HEK293 (cell line): ENCODE measurements around the gene R3HDM2.

Experiments
- CTCF ChIA-PET: fragments of 350-600 bp; formaldehyde crosslinking; extraction: SDS; loops from one replicate; lab custom pipeline; 2021; ENCODE audit warnings: antibody characterized with exemption; lab: Yijun Ruan, JAX
- POLR2A ChIA-PET: fragments of 300-600 bp; formaldehyde crosslinking; extraction: SDS; loops from one replicate; lab custom pipeline; 2020; ENCODE audit warnings: antibody characterized with exemption, inconsistent platforms; lab: Yijun Ruan, JAX
- H3K27ac ChIP-seq: fragments of 200-500 bp; sonication (Bioruptor generic); 2 replicates; pipeline ENCODE4 v1.5.1; 2014; ENCODE audit warnings: low read depth, low read length, control low read depth, inconsistent platforms; ENCODE audit errors: extremely low read depth
- H3K36me3 ChIP-seq, 2 experiments: fragments of 200-500 bp in 1 of 2; sonication (Bioruptor generic) in 1 of 2; 1 replicate in 1 of 2; 2 replicates in 1 of 2; pipeline ENCODE4 v1.5.1; 2014 to 2017; ENCODE audit warnings: inconsistent platforms in 2 of 2, low read length in 2 of 2; ENCODE audit not compliant: control insufficient read depth in 2 of 2, insufficient read depth in 1 of 2
- H3K4me1 ChIP-seq: fragments of 200-500 bp; sonication (Bioruptor generic); 2 replicates; pipeline ENCODE4 v1.5.1; 2014; ENCODE audit warnings: mild to moderate bottlenecking, low read length, inconsistent platforms; ENCODE audit not compliant: control insufficient read depth, insufficient read depth
- H3K4me3 ChIP-seq: 2 replicates; pipeline ENCODE4 v1.5.1; 2011; ENCODE audit warnings: low read depth, mild to moderate bottlenecking, control low read depth, low read length, moderate library complexity
- H3K9me3 ChIP-seq: fragments of 200-500 bp; sonication (Bioruptor generic); 2 replicates; pipeline ENCODE4 v1.5.1; 2014; ENCODE audit warnings: low read depth, low read length, inconsistent platforms; ENCODE audit not compliant: control insufficient read depth, insufficient read depth
- GLI2 ChIP-seq: fragments of 450-650 bp; formaldehyde crosslinking; IDR thresholded peaks from 2 replicates; pipeline ENCODE4; 2017; ENCODE audit warnings: missing biosample characterization, missing genetic modification characterization, low read depth, borderline replicate concordance
- RBAK ChIP-seq: fragments of 450-650 bp; formaldehyde crosslinking; IDR thresholded peaks from 2 replicates; pipeline ENCODE4 v1.5.1; 2016; ENCODE audit warnings: missing biosample characterization, missing genetic modification characterization
- REST ChIP-seq: fragments of 450-650 bp; formaldehyde crosslinking; IDR thresholded peaks from 2 replicates; pipeline ENCODE4 v1.5.1; 2016; ENCODE audit warnings: missing biosample characterization, missing genetic modification characterization
- SALL2 ChIP-seq: fragments of 450-650 bp; formaldehyde crosslinking; IDR thresholded peaks from 2 replicates; pipeline ENCODE4 v1.5.0; 2017; ENCODE audit warnings: missing biosample characterization, mild to moderate bottlenecking, missing genetic modification characterization, borderline replicate concordance
- SCRT2 ChIP-seq: fragments of 450-650 bp; formaldehyde crosslinking; IDR thresholded peaks from 2 replicates; pipeline ENCODE4 v1.5.1; 2016; ENCODE audit warnings: missing biosample characterization, missing genetic modification characterization
- YY2 ChIP-seq: fragments of 450-650 bp; formaldehyde crosslinking; IDR thresholded peaks from 2 replicates; pipeline ENCODE4 v1.5.1; 2016; ENCODE audit warnings: missing biosample characterization, missing genetic modification characterization
- ZBTB20 ChIP-seq: fragments of 450-650 bp; formaldehyde crosslinking; IDR thresholded peaks from 2 replicates; pipeline ENCODE4 v1.5.1; 2016; ENCODE audit warnings: missing biosample characterization, missing genetic modification characterization
- ZFP69B ChIP-seq: fragments of 450-650 bp; formaldehyde crosslinking; IDR thresholded peaks from 2 replicates; pipeline ENCODE4 v1.5.1; 2016; ENCODE audit warnings: missing biosample characterization, missing genetic modification characterization
- ZNF138 ChIP-seq: fragments of 450-650 bp; formaldehyde crosslinking; IDR thresholded peaks from 2 replicates; pipeline ENCODE4 v1.5.1; 2016; ENCODE audit warnings: missing biosample characterization, missing genetic modification characterization, borderline replicate concordance
- ZNF140 ChIP-seq: fragments of 450-650 bp; formaldehyde crosslinking; IDR thresholded peaks from 2 replicates; pipeline ENCODE4 v1.5.1; 2016; ENCODE audit warnings: missing biosample characterization, missing genetic modification characterization
- ZNF274 ChIP-seq, 2 experiments: fragments of 200-500 bp in 1 of 2; fragments of 450-650 bp in 1 of 2; sonication (Bioruptor generic) in 1 of 2; formaldehyde crosslinking in 1 of 2; IDR thresholded peaks; 2 replicates each; pipeline versions ENCODE4 v1.5.1 to v1.6.1; 2014 to 2016; ENCODE audit warnings: borderline replicate concordance in 1 of 2, inconsistent platforms in 1 of 2, low read length in 1 of 2, missing biosample characterization in 1 of 2, missing genetic modification characterization in 1 of 2
- ZNF350 ChIP-seq: fragments of 450-650 bp; formaldehyde crosslinking; IDR thresholded peaks from 2 replicates; pipeline ENCODE4 v1.5.0; 2017; ENCODE audit warnings: missing biosample characterization, mild to moderate bottlenecking, missing genetic modification characterization
- ZNF394 ChIP-seq: fragments of 450-650 bp; formaldehyde crosslinking; IDR thresholded peaks from 2 replicates; pipeline ENCODE4 v1.5.1; 2016; ENCODE audit warnings: missing biosample characterization, missing genetic modification characterization, mild to moderate bottlenecking, moderate library complexity, borderline replicate concordance
- ZNF433 ChIP-seq: fragments of 450-650 bp; formaldehyde crosslinking; IDR thresholded peaks from 2 replicates; pipeline ENCODE4 v1.5.1; 2016; ENCODE audit warnings: missing biosample characterization, missing genetic modification characterization, low read depth
- ZNF510 ChIP-seq: fragments of 450-650 bp; formaldehyde crosslinking; IDR thresholded peaks from 2 replicates; pipeline ENCODE4 v1.5.1; 2018; ENCODE audit warnings: mild to moderate bottlenecking, missing genetic modification characterization, missing biosample characterization; ENCODE audit not compliant: insufficient replicate concordance
- ZNF560 ChIP-seq: fragments of 450-650 bp; formaldehyde crosslinking; IDR thresholded peaks from 2 replicates; pipeline ENCODE4 v1.5.1; 2017; ENCODE audit warnings: missing biosample characterization, missing genetic modification characterization, borderline replicate concordance
- ZNF561 ChIP-seq: fragments of 450-650 bp; IDR thresholded peaks from 2 replicates; pipeline ENCODE4 v1.5.1; 2018; ENCODE audit warnings: missing biosample characterization, missing genetic modification characterization, borderline replicate concordance
- ZNF626 ChIP-seq: fragments of 450-650 bp; sonication (Bioruptor Pico); formaldehyde crosslinking; IDR thresholded peaks from 2 replicates; pipeline ENCODE4 v1.5.1; 2018; ENCODE audit warnings: missing biosample characterization, missing genetic modification characterization, inconsistent platforms
- ZNF629 ChIP-seq: fragments of 450-650 bp; formaldehyde crosslinking; IDR thresholded peaks from 2 replicates; pipeline ENCODE4 v1.5.1; 2017; ENCODE audit warnings: missing biosample characterization, missing genetic modification characterization
- ZNF670 ChIP-seq: fragments of 450-650 bp; formaldehyde crosslinking; IDR thresholded peaks from 2 replicates; pipeline ENCODE4 v1.5.1; 2016; ENCODE audit warnings: missing biosample characterization, missing genetic modification characterization, low read depth
- ZNF677 ChIP-seq: fragments of 450-650 bp; IDR thresholded peaks from 2 replicates; pipeline ENCODE4 v1.5.0; 2018; ENCODE audit warnings: missing biosample characterization, mild to moderate bottlenecking, missing genetic modification characterization, moderate library complexity
- ZNF701 ChIP-seq: fragments of 450-650 bp; formaldehyde crosslinking; IDR thresholded peaks from 2 replicates; pipeline ENCODE4 v1.5.1; 2016; ENCODE audit warnings: missing biosample characterization, missing genetic modification characterization
- ZNF785 ChIP-seq: fragments of 450-650 bp; formaldehyde crosslinking; IDR thresholded peaks from 2 replicates; pipeline ENCODE4 v1.5.1; 2016; ENCODE audit warnings: missing biosample characterization, missing genetic modification characterization
- ZXDB ChIP-seq: fragments of 450-650 bp; formaldehyde crosslinking; IDR thresholded peaks from 2 replicates; pipeline ENCODE4 v1.5.1; 2016; ENCODE audit warnings: missing biosample characterization, missing genetic modification characterization
- TF ChIP-seq, protein P1 (sequence below): fragments of 450-650 bp; formaldehyde crosslinking; IDR thresholded peaks from 2 replicates; pipeline ENCODE4 v1.5.1; 2016; ENCODE audit warnings: missing biosample characterization, missing genetic modification characterization

Gene R3HDM2

GRCh38 chr12:57210461-57210860, 220.4 kb downstream of the R3HDM2 start:
- Histone ChIP-seq H3K27ac (no peak overlapping the region), H3K9me3 (no peaks in the 10 kb centered on the region), H3K36me3 (peaks cover 0 to 68% of the 10 kb centered on the region in 2 experiments; a peak in 1 of 3 replicates), H3K4me1 (peaks cover 5% of the 10 kb centered on the region), H3K4me3 (no peak overlapping the region)
- ChIA-PET POLR2A (no interaction called here), CTCF (interaction anchor here (0.6 kb wide), 1 partner anchor 482 kb away, joined by 5 read pairs; no protein-coding TSS in a partner anchor)
- TF ChIP-seq YY2 (tag by site-specific recombination) (no peak), ZNF140 (tag by site-specific recombination) (no peak), ZNF138 (tag by site-specific recombination) (no peak), ZNF561 (no peak), REST (no peak), ZNF785 (tag by site-specific recombination) (no peak), ZNF510 (no peak), ZNF433 (tag by site-specific recombination) (no peak), ZNF350 (tag by site-specific recombination) (no peak), ZNF677 (no peak), ZFP69B (no peak), ZNF394 (tag by site-specific recombination) (no peak), RBAK (tag by site-specific recombination) (no peak), SALL2 (tag by site-specific recombination) (no peak), ZNF274 (IDR thresholded peaks at IDR 0.05; ENCODE audit: low read length) (no peak), ZNF274 (tag by site-specific recombination; IDR thresholded peaks at IDR 0.05; ENCODE audit: borderline replicate concordance) (no peak), ZNF701 (tag by site-specific recombination) (no peak), ZNF626 (tag by site-specific recombination) (no peak), ZXDB (tag by site-specific recombination) (no peak), ZNF629 (tag by site-specific recombination) (no peak)
- TF ChIP-seq, protein P1, sequence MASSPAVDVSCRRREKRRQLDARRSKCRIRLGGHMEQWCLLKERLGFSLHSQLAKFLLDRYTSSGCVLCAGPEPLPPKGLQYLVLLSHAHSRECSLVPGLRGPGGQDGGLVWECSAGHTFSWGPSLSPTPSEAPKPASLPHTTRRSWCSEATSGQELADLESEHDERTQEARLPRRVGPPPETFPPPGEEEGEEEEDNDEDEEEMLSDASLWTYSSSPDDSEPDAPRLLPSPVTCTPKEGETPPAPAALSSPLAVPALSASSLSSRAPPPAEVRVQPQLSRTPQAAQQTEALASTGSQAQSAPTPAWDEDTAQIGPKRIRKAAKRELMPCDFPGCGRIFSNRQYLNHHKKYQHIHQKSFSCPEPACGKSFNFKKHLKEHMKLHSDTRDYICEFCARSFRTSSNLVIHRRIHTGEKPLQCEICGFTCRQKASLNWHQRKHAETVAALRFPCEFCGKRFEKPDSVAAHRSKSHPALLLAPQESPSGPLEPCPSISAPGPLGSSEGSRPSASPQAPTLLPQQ (tag by site-specific recombination): no peak

- peaks cover 5% of the 10 kb centered on the region for H3K4me1 ChIP-seq
- H3K27ac ChIP-seq: no peak overlapping the region
- peaks cover 0 to 74% of the 10 kb centered on the region in 2 experiments; a peak in 1 of 3 replicates for H3K36me3 ChIP-seq
- H3K4me3 ChIP-seq: no peak overlapping the region
- ChIA-PET CTCF (interaction anchor here (0.6 kb wide), 1 partner anchor 482 kb away, joined by 5 read pairs; no protein-coding TSS in a partner anchor), POLR2A (no interaction called here)
- TF ChIP-seq ZNF433 (tag by site-specific recombination) (no peak), YY2 (tag by site-specific recombination) (no peak), ZBTB20 (no peak), ZNF560 (tag by site-specific recombination) (no peak), ZNF670 (tag by site-specific recombination) (no peak), GLI2 (tag by site-specific recombination) (no peak), SCRT2 (no peak)
- no peaks in the 10 kb centered on the region for H3K9me3 ChIP-seq
Observed at GRCh38 chr12:57209916-57210315, 220.9 kb downstream of the R3HDM2 start.
